DMS 273 (cell line): ENCODE data around the gene TSHR.
"Not testable (repeated sequence)": the region's sequence is repeated elsewhere in the genome, so short reads cannot be mapped to it uniquely, and the experiment has no call there.

Source experiments
- DNase-seq: peaks from one replicate; lab custom pipeline; 2025; ENCODE audit not compliant: unreplicated experiment; lab: John Stamatoyannopoulos, UW

TSHR gene

DNA sequence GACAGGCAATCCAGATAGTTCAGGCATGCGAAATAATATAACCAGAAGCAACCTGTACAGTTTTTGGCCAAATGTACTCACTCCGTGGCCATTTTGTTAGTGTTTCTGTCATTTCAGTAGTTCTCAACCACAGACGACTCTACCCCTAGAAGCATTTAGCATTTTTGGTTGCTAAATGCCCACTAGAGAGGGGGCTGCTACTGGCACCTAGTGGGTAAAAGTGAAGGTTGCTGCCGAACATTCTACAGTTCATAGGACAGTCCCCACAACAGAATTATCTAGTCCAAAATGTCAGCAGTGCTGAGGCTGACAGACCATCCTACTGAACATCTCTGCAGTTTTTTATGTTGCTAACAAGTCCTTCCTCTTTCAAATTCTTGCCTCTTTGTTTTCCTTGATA lies 107.4 kb downstream of the TSHR start:
- peak; percentile 57 for DNase-seq

DNA sequence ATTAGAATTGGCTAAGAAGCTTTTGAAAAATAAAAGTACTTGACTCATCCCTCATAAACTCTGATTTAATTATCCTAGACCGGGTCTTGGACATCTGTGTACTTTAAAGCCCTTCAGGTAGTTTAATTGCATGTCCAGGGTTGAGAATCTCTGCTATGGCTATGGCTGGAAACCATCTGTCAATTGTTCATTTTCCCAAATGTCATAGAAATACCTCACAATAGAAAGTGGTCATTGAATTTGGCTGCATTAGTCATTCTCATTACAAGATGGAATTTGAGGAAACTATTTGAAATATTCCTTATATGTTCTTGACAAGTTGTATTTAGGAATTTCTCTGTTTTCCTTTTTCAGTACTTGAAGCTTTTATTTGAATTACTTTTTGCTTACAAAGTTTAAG lies 111.3 kb downstream of the TSHR start:
- DNase-seq: peak; percentile 5

DNA sequence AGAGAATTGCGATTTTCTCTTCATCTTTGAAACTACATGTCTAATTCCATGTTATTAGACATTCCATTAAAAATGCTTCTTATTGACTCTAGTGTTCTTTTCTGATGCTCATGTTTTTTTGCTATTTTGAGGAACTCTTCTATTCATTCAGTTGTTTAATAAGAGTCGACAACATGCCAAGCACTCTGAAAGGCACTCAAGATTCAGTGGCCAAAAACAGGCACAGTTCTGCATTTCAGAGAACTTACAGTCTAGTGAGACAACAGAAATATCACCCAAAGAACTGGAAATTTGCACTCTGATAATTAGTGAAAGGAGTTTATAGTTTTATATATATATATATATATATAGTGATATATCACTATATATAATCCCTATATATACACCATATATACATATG lies 111.7 kb downstream of the TSHR start:
- no peak for DNase-seq

DNA sequence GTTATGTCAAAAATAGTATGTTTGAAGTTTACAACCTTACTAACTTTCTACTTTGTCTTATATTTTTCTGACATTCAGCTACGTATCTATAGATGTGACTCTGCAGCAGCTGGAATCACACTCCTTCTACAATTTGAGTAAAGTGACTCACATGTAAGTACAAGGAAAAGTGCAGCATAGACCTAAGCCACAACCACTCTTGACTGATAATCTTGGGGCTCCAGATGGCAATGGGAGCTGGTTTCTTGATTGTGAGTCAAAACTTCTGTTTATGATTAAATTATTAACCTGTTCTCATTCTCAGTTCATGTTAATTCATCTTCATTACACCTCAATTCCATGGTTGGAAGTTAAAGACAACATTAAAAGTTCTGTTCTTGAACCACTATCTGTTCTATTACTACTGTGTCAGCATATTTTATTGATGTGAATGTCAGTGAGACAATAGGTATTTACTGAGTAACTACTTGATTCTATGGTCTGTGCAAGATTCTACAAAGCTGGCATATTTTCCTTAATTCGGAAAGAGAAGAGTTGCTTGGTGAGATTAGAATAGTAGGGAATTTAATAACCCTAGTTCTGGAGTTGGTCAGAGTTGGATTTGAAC lies 112.9 kb downstream of the TSHR start:
- no peak for DNase-seq

DNA sequence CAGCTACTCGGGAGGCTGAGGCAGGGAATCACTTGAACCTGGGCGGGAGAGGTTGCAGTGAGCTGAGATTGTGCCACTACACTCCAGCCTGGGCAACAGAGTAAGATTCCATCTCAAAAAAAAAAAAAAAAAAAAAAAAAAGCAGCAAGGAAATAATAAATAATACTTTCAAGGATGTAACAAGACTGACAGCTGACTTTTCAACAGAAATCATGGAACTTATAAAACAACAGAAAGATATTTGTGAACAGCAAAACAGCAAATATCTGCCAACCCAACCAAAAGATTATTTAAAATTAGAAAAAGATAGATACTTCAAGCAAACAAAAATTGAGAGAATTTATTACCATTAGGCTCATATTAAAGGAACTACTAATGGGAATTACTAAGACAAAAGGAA lies 115.1 kb downstream of the TSHR start:
- peak; percentile 3 for DNase-seq

DNA sequence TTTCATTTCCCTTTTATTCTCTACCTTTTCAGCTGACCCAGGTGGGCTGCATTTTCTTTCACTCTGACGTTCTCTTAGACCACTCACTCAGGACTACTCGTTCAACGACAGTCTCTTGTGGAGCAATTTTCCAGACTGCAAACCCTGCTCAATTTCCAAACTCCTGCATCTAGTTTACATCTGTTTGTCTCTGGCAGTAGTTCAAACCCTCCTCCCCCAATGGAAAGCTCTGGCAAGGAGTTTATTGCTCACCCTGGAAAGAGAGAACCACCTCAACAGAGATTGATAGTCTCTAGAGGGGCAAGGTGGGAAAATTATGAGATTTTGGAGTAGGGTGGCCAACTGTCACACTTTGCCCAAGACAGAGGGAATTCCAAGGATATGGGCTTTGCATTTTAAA lies 130.2 kb downstream of the TSHR start:
- DNase-seq: peak; percentile 59

DNA sequence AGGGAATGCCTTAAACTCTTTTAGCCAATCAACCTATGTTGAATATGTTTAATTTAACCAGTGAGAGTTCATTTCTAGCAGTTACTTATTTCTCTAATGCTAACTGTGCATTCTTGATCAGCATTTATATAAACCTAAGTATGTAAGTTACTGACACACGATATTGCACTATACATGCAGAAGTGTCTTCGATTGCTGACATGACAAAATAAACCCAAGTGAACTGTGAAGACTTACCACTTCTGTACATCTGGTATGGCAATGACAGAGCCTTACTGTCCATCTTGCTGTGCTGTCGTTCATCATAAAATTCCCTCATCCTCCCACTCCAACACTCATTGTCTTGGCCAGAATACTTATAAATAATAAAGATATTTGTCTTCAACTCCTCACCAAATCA lies 131.8 kb downstream of the TSHR start:
- no peak for DNase-seq

DNA sequence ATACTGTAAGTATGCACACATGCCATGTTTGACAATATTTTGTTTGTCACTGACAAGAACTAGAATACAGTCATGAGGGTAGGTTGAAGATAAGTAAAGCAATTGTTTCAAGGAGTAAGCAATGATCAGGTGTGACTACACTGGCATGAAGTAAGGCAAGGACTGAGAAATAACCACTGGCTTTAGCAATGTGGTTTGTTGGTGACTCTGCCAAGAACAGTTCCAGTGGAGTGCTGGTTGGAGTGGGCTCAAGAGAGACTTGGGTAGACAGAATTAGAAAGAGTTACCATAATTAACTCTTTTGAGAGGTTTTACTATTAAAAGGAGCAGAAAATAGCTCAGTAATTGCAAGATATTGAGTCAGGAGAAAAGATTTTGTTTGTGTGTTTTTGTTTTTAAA lies 135.7 kb downstream of the TSHR start:
- DNase-seq: no peak

DNA sequence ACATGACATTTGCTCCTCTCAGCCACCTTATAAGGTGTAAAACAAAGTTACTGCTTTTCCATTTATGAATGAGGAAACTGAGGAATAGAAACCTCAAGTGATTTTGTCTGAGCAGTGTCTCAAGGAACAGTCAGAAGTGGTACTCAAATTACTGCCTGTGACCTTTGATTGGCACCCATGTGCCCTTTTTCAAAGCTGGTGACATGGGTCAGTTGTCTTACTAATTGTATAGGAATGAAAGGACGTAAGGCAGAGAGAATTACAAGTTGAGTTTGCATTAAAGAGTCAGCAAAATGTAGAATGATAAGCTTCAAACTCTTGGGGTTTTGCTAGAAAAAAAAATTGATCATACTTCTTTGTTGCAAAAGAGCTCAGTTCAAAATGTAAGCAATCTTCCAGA lies 136.2 kb downstream of the TSHR start:
- no peak for DNase-seq

DNA sequence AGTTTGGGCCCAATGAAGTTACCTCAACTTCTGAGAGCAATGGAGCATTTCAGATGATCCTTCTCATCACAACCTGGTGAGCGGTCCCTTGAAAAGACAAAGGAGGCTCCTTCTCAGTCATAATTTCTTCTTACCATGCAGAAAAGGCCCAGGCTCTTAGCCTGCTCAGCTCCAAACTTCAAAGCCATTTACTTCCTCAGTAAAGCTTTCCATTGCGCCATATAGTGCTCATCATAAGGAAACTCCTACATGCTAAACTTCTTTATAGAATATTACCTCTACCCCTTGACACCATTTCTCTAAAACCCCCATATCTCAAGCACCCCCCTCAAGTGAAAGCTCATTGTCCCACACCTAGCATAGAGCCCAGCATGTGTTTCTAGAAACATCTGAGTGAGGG lies 138.2 kb downstream of the TSHR start:
- no peak for DNase-seq

DNA sequence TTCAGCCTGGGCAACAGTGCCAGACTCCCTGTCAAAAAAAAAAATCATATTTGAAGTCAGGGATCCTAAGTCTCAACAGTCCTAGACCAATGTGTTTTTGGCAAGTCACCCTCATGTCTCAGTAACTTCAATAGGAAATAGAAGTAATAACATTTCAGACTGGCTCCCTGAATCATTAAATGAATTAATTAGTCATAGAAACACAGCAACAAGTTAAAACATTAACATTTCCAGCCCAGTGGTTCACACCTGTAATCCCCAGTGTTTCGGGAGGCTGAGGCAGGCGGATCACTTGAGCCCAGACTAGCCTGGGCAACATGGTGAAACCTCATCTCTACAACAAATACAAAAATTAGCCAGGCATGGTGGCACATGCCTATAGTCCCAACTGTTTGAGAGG lies 140.1 kb downstream of the TSHR start:
- DNase-seq: no peak

DNA sequence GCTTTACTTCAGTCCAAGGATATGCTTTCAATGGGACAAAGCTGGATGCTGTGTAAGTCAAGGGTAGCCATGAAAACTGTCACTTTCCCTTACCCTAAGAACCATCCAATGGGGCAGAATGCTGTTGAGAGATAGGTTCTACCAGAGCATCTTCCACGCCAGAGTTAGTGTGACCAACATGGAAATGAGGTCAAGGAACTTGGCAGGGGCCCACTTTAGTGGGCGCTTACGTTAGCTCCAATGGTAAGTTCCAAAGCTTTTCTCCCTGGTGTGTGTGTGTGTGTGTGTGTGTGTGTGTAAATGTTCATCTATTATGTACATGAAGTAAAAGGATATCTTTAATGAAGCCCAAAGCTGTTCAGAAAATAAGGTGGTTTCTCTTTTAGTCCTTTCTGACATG lies 141.2 kb downstream of the TSHR start:
- DNase-seq: no peak

DNA sequence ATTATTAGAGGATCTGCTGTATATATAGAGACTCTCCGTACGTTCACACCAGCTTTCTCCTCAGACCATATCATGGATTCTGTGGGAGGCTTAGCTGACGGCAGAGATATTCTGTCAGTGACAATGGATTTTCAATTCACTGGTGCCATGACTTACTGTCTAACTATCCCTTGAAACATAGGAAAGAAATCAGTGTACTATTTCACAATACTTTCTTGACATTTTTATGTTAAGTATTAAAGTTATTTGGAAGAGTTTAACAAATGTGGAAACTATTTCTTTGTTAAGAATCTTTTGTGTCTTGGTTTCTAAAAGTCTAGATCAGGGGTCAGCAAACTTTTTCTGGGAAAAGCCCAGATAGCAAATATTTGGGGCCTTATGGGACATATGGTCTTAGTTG lies 146.8 kb downstream of the TSHR start:
- no peak for DNase-seq

DNA sequence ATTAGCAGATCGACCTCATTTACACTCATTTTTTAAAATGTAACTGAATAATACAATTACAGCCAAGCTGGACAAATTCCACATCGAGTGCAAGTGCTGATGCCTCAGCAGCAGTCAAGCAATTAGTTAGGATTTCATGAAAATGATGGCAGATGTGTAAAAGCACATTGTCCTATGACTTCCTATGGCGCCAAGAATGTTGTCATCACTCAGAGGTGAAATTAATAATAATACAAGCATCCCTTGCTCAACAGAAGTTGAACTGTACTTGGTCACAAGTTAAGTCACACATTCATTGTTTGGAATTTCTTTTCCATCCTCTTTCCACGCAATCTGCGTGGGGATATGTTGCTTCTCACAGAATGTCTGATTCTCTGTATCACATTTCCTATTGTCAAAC lies 148.0 kb downstream of the TSHR start:
- no peak for DNase-seq

DNA sequence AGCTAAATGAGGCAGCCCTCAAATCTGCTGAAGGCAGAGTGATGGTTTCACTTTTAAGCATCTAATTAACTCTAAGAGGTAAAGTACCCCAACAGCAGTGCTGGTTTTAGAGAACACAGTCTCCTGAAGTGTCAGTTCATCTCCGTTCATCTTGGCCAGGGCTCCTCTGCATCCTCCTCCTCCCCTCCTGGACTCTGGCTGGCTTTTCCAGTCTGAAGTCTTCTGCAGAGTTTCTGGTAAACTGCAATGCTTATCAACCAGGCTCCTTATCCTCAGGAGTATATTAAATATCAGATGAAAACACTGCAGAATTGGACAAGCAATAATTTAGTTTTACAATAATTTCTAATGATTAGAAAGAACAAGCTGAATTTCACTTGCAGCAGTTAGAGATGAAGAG lies 150.0 kb downstream of the TSHR start:
- no peak for DNase-seq

DNA sequence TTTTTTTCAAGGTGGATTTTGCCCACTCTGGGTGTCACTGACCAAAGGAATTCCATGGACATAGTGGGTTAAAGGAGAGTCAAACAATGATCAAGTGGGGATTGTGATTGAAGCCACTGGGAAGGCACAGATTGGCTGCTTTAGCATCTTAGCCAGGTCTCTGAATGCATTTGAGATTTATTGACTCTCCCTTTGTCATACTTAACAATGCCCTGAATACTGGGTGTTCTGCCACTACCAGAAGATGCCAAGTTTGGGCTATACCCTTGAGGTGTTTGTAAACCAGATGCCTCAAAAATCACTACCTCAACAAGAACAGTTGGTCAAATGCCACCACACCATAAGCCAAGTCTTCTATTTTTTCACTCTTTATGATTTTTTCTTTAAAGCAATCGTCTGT lies 150.5 kb downstream of the TSHR start:
- no peak for DNase-seq

DNA sequence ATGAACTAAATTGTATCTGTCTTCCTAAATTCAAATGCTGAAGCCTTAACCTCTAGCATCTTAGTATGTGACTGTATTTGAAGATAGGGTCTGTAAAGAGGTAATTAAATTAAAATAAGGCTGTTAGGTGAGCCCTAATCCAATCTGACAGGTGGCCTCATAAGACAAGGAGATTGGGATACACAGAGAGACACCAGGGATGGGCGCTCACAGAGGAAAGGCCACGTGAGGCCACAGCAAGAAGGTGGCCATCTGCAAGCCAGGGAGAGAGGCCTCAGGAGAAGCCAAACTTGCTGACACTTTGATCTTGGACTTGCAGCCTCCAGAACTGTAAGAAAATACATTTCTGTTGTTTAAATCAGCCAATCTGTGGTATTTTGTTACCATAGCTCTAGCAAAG lies 154.8 kb downstream of the TSHR start:
- no peak for DNase-seq

DNA sequence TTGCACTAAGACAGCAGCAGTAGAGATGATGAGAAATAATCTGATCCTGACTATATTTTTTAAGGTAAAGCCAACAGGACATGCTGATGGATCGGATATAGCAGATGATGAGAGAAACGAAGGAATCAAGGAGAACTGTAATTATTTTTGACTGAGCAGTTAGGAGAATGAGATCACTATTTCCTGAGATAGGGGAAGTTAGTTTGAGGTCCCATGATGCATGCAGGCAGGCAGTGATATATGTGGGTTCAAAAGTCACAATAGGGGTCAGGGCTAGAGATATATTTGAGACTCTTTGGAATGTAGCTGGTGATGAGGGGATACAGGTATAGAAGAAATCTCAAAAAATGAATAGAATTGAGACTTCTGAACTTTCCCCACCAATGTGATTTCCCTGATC lies 157.8 kb downstream of the TSHR start:
- DNase-seq: no peak

DNA sequence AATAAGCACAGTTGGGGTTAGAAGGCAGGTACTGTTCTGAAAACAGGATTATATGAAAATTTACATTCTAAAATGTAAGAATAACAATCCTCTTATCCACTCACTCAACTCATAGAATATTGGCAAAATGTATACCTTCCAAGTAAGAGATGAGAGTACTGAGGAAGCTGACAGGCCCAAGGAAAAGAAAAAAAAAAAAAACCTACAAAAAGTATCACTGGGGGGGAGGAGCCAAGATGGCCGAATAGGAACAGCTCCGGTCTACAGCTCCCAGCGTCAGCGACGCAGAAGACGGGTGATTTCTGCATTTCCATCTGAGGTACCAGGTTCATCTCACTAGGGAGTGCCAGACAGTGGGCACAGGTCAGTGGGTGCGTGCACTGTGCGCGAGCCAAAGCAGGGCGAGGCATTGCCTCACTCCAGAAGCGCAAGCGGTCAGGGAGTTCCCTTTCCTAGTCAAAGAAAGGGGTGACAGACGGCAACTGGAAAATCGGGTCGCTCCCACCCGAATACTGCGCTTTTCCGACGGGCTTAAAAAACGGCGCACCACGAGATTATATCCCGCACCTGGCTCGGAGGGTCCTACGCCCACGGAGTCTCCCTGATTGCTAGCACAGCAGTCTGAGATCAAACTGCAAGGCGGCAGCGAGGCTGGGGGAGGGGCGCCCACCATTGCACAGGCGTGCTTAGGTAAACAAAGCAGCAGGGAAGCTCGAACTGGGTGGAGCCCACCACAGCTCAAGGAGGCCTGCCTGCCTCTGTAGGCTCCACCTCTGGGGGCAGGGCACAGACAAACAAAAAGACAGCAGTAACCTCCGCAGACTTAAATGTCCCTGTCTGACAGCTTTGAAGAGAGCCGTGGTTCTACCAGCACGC lies 158.8 kb downstream of the TSHR start:
- DNase-seq: not testable (repeated sequence)

DNA sequence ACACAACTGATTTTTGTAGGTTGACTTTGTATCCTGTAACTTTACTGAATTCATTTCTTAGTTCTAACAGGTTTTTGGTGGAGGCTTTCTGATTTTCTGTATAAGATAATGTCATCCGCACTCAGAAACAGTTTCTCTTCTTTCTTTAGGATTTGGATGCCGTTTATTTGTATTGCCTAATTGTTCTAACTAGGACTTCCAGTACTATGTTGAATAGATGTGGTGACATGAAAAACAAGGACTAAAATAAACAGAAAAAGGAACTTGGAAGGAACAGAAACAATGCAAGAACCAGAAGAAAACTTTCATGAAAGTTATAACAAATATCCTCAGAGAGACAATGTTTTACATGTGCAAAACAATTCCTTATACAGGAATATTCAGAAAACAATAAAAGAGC lies 165.1 kb downstream of the TSHR start:
- no peak for DNase-seq

DNA sequence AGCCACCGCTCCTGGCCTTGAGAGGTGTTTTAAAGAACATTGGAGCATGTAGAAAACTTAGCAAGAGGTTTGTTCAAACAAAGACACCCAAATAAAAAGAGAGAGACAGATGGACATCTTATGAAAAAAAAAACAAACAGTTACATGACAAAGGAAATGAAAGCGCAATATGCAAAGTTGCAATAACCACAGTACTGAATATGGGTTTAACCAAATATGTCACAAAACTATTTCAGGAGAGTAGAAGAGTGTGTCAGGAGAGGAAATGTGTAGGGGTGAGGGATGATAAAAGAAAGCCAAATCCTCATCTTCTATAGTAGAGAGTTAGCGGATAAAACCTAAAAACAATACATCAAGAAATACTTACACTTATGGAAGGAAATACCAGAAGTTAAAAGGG lies 166.9 kb downstream of the TSHR start:
- DNase-seq: no peak

DNA sequence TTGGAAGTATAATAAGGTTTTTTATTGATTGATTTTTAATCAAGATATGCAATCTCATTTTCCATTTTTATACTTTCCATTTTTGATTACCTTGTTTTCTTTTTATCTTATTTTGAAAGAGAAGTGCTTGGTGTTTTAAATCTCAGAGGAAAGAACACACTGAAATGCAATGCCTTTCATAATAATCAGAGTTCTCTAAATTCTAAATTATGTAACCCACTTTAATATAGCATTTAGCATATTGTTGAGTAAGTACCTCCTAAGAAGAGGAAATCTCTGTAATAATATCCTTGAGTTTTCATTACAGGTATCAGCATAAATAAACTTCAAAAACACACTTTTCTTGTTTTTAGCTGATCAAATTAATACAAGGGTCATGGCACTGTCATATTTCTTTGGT lies 168.4 kb downstream of the TSHR start:
- DNase-seq: no peak

DNA sequence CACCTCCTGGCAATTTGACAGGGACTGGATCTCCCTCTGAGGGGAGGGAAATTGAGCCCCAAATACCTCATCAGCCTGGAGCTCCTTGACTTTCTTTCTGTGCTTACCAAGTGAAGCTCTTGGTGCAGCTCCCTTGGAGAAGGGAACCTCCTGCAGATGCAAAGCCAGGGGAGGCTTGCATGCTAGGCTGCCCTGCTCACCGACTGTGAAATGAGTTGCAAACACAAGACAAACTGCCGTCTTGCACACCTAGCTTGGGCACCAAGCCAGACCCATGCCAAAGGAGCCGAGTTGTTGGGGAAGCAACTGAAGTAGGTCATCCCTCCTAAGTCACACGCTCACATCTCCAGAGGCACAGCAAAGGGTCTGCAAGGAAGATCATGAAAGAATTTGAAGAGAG lies 170.1 kb downstream of the TSHR start:
- no peak for DNase-seq
